ENCODE measurements around the gene MYO5B. TPM values are rescaled to one million over a fixed set of nuclear protein-coding genes. Genes with fewer than 3 reads are reported as not detected.

The MYO5B gene
- total RNA-seq, 2 experiments from 2014 or later = not detected

GRCh38 chr18:49910986-49911385 lies 284.0 kb downstream of the MYO5B start:
- ChIA-PET CTCF (ENCODE audit: unreplicated experiment) (no interaction called here), POLR2A (no interaction called here)
- no peak overlapping the region for H3K4me2 ChIP-seq (ENCODE audit: low read length)
- no peaks in the 10 kb centered on the region for H3K36me3 ChIP-seq (ENCODE audit: insufficient read depth, low read length)
- H2AFZ ChIP-seq (ENCODE audit: low read length) = no peak overlapping the region
- H3K4me3 ChIP-seq (ENCODE audit: low read depth, low read length, poor library complexity, severe bottlenecking) = no peak overlapping the region
- no peak for DNase-seq (ENCODE audit: low spot score)
- TF ChIP-seq CTCF (conservative IDR thresholded peaks at IDR 0.05; ENCODE audit: low read length) (no peak), EZH2phosphoT487 (IDR thresholded peaks at IDR 0.05; ENCODE audit: borderline replicate concordance, low read depth, low read length) (no peak)
- H4K20me1 ChIP-seq (ENCODE audit: insufficient read depth, low read length) = no peaks in the 10 kb centered on the region
- H3K79me2 ChIP-seq (ENCODE audit: insufficient read depth, low read depth, low read length) = no peaks in the 10 kb centered on the region
- BruUV-seq (replicated peaks) = no TSS peak
- no peaks in the 10 kb centered on the region for H3K9me2 ChIP-seq (ENCODE audit: insufficient read depth, low read length)
- no peaks in the 10 kb centered on the region for H3K4me1 ChIP-seq (ENCODE audit: insufficient read depth, low read length, poor library complexity, severe bottlenecking)
- H3K9me3 ChIP-seq (ENCODE audit: low read length) = no peaks in the 10 kb centered on the region
- intact Hi-C loops (cut with micrococcal nuclease; ENCODE audit: unreplicated experiment) = no loop called here
- no peak overlapping the region for H3K27ac ChIP-seq (ENCODE audit: low read depth, low read length, poor library complexity, severe bottlenecking)

DNA sequence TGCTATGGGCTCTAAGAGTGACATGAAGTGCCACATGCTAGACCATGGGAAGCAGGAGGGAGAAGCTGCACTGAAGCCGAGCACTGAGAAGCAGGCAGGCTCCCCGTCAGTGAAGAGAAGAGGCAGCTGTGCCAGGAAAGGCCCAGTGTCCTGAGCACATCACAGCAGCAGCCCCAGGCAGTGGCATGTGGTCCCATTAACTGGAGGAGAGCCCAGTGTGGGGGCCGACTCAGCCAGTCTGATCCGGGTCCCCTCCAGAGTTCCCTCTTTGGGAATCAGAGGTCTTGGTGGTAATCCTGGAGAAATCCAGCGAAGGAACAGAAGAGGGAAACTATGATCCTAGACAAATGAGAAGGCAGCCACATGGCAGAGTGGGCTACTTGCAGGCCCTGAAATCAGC lies 284.9 kb downstream of the MYO5B start:
- no peaks in the 10 kb centered on the region for H3K9me2 ChIP-seq (ENCODE audit: insufficient read depth, low read length)
- no TSS peak for BruUV-seq (replicated peaks)
- TF ChIP-seq EZH2phosphoT487 (IDR thresholded peaks at IDR 0.05; ENCODE audit: borderline replicate concordance, low read depth, low read length) = no peak
- no peak for TF ChIP-seq CTCF (conservative IDR thresholded peaks at IDR 0.05; ENCODE audit: low read length)
- intact Hi-C loops (cut with micrococcal nuclease; ENCODE audit: unreplicated experiment) = no loop called here
- ChIA-PET POLR2A (no interaction called here), CTCF (ENCODE audit: unreplicated experiment) (no interaction called here)
- no peak for DNase-seq (ENCODE audit: low spot score)
- no peak overlapping the region for H3K27ac ChIP-seq (ENCODE audit: low read depth, low read length, poor library complexity, severe bottlenecking)
- no peaks in the 10 kb centered on the region for H3K9me3 ChIP-seq (ENCODE audit: low read length)
- no peaks in the 10 kb centered on the region for H3K36me3 ChIP-seq (ENCODE audit: insufficient read depth, low read length)
- H3K4me1 ChIP-seq (ENCODE audit: insufficient read depth, low read length, poor library complexity, severe bottlenecking) = no peaks in the 10 kb centered on the region
- no peak overlapping the region for H2AFZ ChIP-seq (ENCODE audit: low read length)
- no peaks in the 10 kb centered on the region for H4K20me1 ChIP-seq (ENCODE audit: insufficient read depth, low read length)
- no peak overlapping the region for H3K4me3 ChIP-seq (ENCODE audit: low read depth, low read length, poor library complexity, severe bottlenecking)
- H3K4me2 ChIP-seq (ENCODE audit: low read length) = no peak overlapping the region
- no peaks in the 10 kb centered on the region for H3K79me2 ChIP-seq (ENCODE audit: insufficient read depth, low read depth, low read length)

- Histone ChIP-seq H3K9me2 (ENCODE audit: insufficient read depth, low read length) (no peaks in the 10 kb centered on the region), H3K4me3 (ENCODE audit: low read depth, low read length, poor library complexity, severe bottlenecking) (no peak overlapping the region), H3K9me3 (ENCODE audit: low read length) (no peaks in the 10 kb centered on the region), H4K20me1 (ENCODE audit: insufficient read depth, low read length) (no peaks in the 10 kb centered on the region), H3K4me1 (ENCODE audit: insufficient read depth, low read length, poor library complexity, severe bottlenecking) (no peaks in the 10 kb centered on the region), H3K27ac (ENCODE audit: low read depth, low read length, poor library complexity, severe bottlenecking) (no peak overlapping the region), H3K79me2 (ENCODE audit: insufficient read depth, low read depth, low read length) (no peaks in the 10 kb centered on the region), H3K36me3 (ENCODE audit: insufficient read depth, low read length) (no peaks in the 10 kb centered on the region), H3K4me2 (ENCODE audit: low read length) (no peak overlapping the region), H2AFZ (ENCODE audit: low read length) (no peak overlapping the region)
- ChIA-PET CTCF (ENCODE audit: unreplicated experiment) (no interaction called here), POLR2A (no interaction called here)
- DNase-seq (ENCODE audit: low spot score) = no peak
- TF ChIP-seq CTCF (conservative IDR thresholded peaks at IDR 0.05; ENCODE audit: low read length) (no peak), EZH2phosphoT487 (IDR thresholded peaks at IDR 0.05; ENCODE audit: borderline replicate concordance, low read depth, low read length) (no peak)
- intact Hi-C loops (cut with micrococcal nuclease; ENCODE audit: unreplicated experiment) = no loop called here
- no TSS peak for BruUV-seq (replicated peaks)
These were observed 287.5 kb downstream of the MYO5B start for GRCh38 chr18:49907346-49907929.
